Mesothelial cell of epicardium (in vitro differentiated cells): ENCODE data around the gene DEAF1. TPM values are rescaled to one million over a fixed set of nuclear protein-coding genes. Genes with fewer than 3 reads are reported as not detected.

ENCODE experiments used
- DNase-seq, 2 experiments: peaks; one replicate each; pipeline ENCODE4 v3.0.0; 2021; ENCODE audit warnings: low spot score in 2 of 2; ENCODE audit not compliant: unreplicated experiment in 2 of 2
- H3K27ac Mint-ChIP-seq: 2 replicates; pipeline ENCODE4 v1.8.0; 2021; ENCODE audit warnings: mixed read lengths
- H3K27me3 Mint-ChIP-seq: 2 replicates; pipeline ENCODE4 v1.8.0; 2021; ENCODE audit warnings: low read depth, mixed read lengths
- H3K36me3 Mint-ChIP-seq: 2 replicates; pipeline ENCODE4 v1.8.0; 2021; ENCODE audit warnings: mixed read lengths
- H3K4me1 Mint-ChIP-seq: 2 replicates; pipeline ENCODE4 v1.8.0; 2021; ENCODE audit warnings: mixed read lengths
- H3K4me3 Mint-ChIP-seq: 2 replicates; pipeline ENCODE4 v1.8.0; 2021; ENCODE audit warnings: mild to moderate bottlenecking, moderate library complexity, mixed read lengths
- H3K9me3 Mint-ChIP-seq: 2 replicates; pipeline ENCODE4 v1.8.0; 2021; ENCODE audit warnings: mixed read lengths
- total RNA-seq: library from RNA; stranded (reverse); gene quantifications from 3 replicates; pipeline ENCODE4 v1.2.1, GENCODE V29; 2021
- TF ChIP-seq, protein P1 (sequence below): fragments of 200-600 bp; sonication (generic); IDR thresholded peaks from one replicate; pipeline ENCODE4 v1.5.0; 2021; ENCODE audit warnings: antibody characterized with exemption; ENCODE audit not compliant: unreplicated experiment

DEAF1 gene
- total RNA-seq, 1 donor from 2014 or later, result 64.0 TPM

DNA sequence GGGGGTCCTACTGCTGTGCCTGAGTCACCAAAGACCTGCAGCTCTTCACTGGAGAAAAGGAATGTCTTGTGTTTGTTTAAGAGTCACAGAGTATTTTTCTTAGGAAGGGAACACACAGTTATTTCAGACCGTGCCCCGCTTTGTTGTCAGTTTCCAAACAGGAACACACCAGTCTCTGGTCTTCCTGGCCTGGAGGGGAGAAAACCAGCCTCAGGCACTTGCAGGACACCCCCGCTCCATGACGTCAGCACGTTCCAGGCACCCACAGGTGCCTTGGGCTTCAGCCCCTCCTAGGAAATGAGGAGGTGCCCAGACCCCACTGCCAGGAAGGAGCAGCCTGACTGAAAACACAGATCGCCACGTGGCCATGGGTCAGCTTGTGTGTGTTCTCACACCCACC lies 5.4 kb downstream of the DEAF1 start:
- Mint-ChIP-seq H3K9me3 (no peaks in the 10 kb centered on the region), H3K4me3 (no peak overlapping the region), H3K27ac (no peak overlapping the region), H3K27me3 (no peaks in the 10 kb centered on the region), H3K4me1 (peaks cover 28% of the 10 kb centered on the region), H3K36me3 (peaks cover 17% of the 10 kb centered on the region)
- no peak for DNase-seq
- TF ChIP-seq, protein P1, sequence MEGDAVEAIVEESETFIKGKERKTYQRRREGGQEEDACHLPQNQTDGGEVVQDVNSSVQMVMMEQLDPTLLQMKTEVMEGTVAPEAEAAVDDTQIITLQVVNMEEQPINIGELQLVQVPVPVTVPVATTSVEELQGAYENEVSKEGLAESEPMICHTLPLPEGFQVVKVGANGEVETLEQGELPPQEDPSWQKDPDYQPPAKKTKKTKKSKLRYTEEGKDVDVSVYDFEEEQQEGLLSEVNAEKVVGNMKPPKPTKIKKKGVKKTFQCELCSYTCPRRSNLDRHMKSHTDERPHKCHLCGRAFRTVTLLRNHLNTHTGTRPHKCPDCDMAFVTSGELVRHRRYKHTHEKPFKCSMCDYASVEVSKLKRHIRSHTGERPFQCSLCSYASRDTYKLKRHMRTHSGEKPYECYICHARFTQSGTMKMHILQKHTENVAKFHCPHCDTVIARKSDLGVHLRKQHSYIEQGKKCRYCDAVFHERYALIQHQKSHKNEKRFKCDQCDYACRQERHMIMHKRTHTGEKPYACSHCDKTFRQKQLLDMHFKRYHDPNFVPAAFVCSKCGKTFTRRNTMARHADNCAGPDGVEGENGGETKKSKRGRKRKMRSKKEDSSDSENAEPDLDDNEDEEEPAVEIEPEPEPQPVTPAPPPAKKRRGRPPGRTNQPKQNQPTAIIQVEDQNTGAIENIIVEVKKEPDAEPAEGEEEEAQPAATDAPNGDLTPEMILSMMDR, result no peak

DNA sequence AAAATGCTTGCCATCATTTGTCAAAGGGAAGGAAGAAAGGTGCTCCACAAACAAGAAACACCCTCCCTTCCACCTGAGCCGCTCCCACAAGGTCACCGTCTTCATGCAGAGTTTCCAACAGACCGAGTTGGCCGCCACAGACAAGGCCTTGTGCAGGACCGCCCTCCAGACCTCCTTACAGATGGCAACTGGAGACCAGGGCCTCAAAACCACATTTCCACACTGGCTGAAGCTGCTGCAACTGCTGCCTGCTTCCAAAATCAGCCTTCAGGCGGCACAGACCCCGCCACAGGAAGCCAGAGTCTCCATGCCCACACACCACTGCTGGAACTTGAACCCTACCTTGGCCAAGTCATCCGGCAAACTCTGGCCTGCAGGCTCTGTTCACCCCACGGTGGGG lies 6.3 kb downstream of the DEAF1 start:
- TF ChIP-seq, protein P1, result no peak
- H3K9me3 Mint-ChIP-seq, result no peaks in the 10 kb centered on the region
- peaks cover 25% of the 10 kb centered on the region for H3K4me1 Mint-ChIP-seq
- no peak for DNase-seq
- H3K27ac Mint-ChIP-seq, result no peak overlapping the region
- no peaks in the 10 kb centered on the region for H3K27me3 Mint-ChIP-seq
- no peak overlapping the region for H3K4me3 Mint-ChIP-seq
- peaks cover 25% of the 10 kb centered on the region for H3K36me3 Mint-ChIP-seq

DNA sequence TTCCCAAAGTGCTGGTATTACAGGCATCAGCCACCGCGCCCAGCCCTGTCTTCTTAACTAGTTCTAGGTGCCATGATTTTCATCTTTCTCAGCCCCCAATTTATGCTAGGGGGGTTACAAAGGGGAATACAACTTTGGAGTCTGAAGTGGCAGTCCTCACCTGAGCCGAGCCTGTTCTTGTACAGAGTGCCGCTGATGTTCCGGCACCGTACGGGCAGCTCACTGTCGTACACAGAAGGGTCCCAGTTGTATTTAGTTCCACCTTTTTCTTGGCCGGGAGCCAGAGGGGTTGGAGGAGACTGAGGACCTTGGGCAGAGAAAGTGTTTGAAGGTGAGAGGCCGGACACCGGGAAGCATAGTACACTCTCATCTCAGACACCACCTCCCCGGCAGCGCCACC lies 7.3 kb downstream of the DEAF1 start:
- no peaks in the 10 kb centered on the region for H3K9me3 Mint-ChIP-seq
- H3K27me3 Mint-ChIP-seq, result no peaks in the 10 kb centered on the region
- TF ChIP-seq, protein P1, result no peak
- no peak overlapping the region for H3K27ac Mint-ChIP-seq
- H3K4me1 Mint-ChIP-seq, result peaks cover 16% of the 10 kb centered on the region
- no peak overlapping the region for H3K4me3 Mint-ChIP-seq
- peaks cover 34% of the 10 kb centered on the region for H3K36me3 Mint-ChIP-seq
- DNase-seq, result no peak

DNA sequence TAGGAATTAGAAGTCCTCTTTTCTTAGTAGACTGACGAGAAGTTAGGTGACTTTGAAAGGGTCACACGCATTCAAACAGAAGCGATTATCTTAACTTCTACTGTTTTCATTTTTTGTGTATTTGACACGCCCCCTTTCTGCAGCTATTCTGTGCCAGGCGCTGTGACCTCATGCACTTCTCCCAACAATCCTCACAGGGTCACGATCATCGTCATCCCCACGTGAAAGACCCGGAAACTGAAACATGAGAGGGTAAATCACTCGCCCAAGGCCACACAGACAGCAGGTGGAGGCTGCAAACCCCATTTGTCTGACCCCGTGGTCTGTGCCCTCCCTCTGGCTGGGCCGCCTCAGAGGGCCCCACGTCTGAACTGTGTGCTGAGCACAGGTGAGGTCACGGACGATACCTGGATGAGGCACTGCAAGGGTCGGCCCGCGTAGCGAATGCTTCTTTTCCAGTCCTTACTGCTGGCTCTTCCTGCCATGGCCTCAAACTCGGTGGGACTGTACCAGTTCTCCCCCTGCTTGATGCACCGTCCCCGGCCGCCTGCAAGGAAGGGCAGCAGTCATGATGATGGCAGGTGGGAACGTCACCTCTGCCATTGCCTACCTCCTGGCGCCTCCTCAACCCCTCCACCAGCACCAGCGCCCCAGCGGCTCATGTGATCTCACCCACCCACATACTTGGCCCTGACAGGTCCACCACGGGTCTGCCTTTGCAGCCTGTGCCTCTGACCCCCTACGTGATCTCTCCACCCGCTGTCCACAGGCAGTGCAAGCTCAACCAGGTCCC lies 8.4 kb downstream of the DEAF1 start:
- Mint-ChIP-seq H3K4me1 (peaks cover 7% of the 10 kb centered on the region), H3K9me3 (no peaks in the 10 kb centered on the region), H3K27me3 (no peaks in the 10 kb centered on the region), H3K27ac (no peak overlapping the region), H3K4me3 (no peak overlapping the region), H3K36me3 (peaks cover 43% of the 10 kb centered on the region)
- no peak for DNase-seq
- TF ChIP-seq, protein P1, result no peak

DNA sequence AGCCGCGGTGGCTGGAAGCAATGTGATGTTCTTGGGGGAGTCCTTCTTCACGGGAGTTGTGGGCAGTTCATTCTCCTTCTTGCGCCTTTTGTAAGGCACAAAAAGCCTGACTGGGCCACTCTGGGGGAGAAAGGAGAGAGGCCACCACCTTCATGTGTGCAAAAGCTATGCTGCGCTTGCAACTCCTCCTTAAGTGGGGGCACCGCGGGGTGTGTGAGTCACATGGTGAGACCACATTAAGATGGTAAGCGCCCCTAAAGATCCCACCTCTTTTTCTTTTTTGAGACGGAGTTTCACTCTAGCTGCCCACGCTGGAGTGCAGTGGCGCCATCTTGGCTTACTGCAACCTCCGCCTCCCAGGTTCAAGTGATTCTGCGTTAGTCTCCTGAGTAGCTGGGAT lies 14.1 kb downstream of the DEAF1 start:
- Mint-ChIP-seq H3K27ac (no peak overlapping the region), H3K36me3 (peaks cover 57% of the 10 kb centered on the region)

More for the DNA sequence above, 14.1 kb downstream of the DEAF1 start:
- H3K27me3 Mint-ChIP-seq, result no peaks in the 10 kb centered on the region
- TF ChIP-seq, protein P1, result no peak
- H3K9me3 Mint-ChIP-seq, result no peaks in the 10 kb centered on the region
- no peaks in the 10 kb centered on the region for H3K4me1 Mint-ChIP-seq
- H3K4me3 Mint-ChIP-seq, result no peak overlapping the region
- no peak for DNase-seq
